Mucosa of stomach (tissue), 1 donor: Measurements from ENCODE around the gene HOXB6.

ENCODE experiments used
- H3K27me3 ChIP-seq: one replicate; pipeline ENCODE4 v1.7.0; 2013; ENCODE audit warnings: mild to moderate bottlenecking, low read length; ENCODE audit not compliant: control insufficient read depth, insufficient read depth
- H3K36me3 ChIP-seq: one replicate; pipeline ENCODE4 v1.7.0; 2013; ENCODE audit warnings: low read length; ENCODE audit not compliant: control insufficient read depth, insufficient read depth
- H3K4me1 ChIP-seq: one replicate; pipeline ENCODE4 v1.7.0; 2013; ENCODE audit warnings: mild to moderate bottlenecking, low read length; ENCODE audit not compliant: control insufficient read depth, insufficient read depth
- H3K4me3 ChIP-seq: one replicate; pipeline ENCODE4 v1.7.0; 2013; ENCODE audit warnings: low read length
- H3K9ac ChIP-seq: one replicate; pipeline ENCODE4 v1.7.0; 2013; ENCODE audit warnings: mild to moderate bottlenecking, low read length, moderate library complexity
- H3K9me3 ChIP-seq: one replicate; pipeline ENCODE4 v1.7.0; 2013; ENCODE audit warnings: mild to moderate bottlenecking, low read length, moderate library complexity; ENCODE audit not compliant: control insufficient read depth
- donor health status: Pancreatic carcinoma.

Gene HOXB6

DNA sequence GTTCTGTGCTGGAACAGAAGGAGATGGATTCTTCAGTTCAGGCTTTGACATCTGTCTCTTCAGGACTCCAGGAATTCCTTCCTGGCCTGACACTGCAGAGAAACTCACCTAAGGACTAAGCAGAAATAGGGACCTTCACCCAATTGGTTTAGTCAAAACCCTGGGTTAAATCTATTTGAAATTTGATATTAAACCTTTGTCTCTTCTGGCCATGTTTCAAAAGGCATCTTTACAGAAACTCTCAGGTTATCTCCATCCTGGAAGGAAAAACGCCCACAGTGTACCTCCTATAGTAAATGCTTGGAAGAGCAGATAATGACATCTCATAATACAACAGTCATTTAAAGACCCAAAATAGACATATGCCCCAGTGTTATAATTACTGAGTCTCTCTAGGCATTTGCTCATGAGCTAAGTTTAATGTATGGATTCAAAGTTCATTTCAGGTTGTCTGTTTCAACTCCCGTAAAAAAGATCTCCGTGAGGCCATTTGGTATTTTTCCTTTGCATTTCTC lies 21.0 kb downstream of the HOXB6 start:
- Histone ChIP-seq H3K4me1 (peaks cover 16% of the 10 kb centered on the region), H3K36me3 (no peaks in the 10 kb centered on the region), H3K27me3 (peaks cover 97% of the 10 kb centered on the region), H3K4me3 (no peak overlapping the region), H3K9me3 (no peaks in the 10 kb centered on the region), H3K9ac (no peak overlapping the region)

DNA sequence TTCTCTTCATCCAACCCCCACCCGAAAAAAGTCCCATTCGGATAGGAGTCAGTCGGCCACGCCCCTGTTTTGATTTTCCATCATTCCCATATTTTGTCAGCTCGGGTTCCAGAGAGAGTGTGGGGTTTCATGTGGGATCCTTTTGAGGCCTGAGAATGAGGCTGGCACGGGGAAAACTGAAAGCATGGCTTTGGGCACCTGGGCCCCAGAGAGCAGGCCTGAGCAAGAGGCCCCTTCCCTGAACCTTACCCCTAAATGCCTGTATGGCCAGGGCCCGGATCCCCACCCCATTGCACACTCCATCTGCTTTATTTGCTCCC lies 22.1 kb downstream of the HOXB6 start:
- H3K4me1 ChIP-seq: peaks cover 16% of the 10 kb centered on the region
- H3K4me3 ChIP-seq: no peak overlapping the region
- no peaks in the 10 kb centered on the region for H3K9me3 ChIP-seq
- peaks cover 91% of the 10 kb centered on the region for H3K27me3 ChIP-seq
- H3K36me3 ChIP-seq: no peaks in the 10 kb centered on the region
- H3K9ac ChIP-seq: no peak overlapping the region

- Histone ChIP-seq H3K9ac (peak overlapping the region; percentile 64), H3K27me3 (peaks cover 89% of the 10 kb centered on the region), H3K4me1 (peaks cover 12% of the 10 kb centered on the region), H3K4me3 (no peak overlapping the region), H3K9me3 (no peaks in the 10 kb centered on the region), H3K36me3 (no peaks in the 10 kb centered on the region)
Observed at GRCh38 chr17:48579760-48580554, 24.8 kb downstream of the HOXB6 start.

DNA sequence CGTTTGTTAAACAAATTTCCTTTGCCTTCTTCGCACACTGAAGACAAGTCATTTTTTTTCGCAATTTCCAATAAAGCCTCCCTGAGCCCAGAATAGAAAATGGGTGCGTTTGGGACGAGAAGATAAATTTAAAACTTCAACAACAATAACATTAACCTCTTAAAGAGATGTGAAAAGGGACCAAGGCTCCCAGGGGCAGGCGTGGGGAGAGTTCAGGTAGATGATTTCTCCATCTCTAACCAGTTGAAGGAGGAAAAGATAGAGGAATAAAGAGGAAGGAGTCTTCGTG lies 25.4 kb downstream of the HOXB6 start:
- Histone ChIP-seq H3K9me3 (no peaks in the 10 kb centered on the region), H3K36me3 (no peaks in the 10 kb centered on the region), H3K4me1 (peaks cover 12% of the 10 kb centered on the region), H3K9ac (no peak overlapping the region), H3K4me3 (no peak overlapping the region), H3K27me3 (peaks cover 89% of the 10 kb centered on the region)

DNA sequence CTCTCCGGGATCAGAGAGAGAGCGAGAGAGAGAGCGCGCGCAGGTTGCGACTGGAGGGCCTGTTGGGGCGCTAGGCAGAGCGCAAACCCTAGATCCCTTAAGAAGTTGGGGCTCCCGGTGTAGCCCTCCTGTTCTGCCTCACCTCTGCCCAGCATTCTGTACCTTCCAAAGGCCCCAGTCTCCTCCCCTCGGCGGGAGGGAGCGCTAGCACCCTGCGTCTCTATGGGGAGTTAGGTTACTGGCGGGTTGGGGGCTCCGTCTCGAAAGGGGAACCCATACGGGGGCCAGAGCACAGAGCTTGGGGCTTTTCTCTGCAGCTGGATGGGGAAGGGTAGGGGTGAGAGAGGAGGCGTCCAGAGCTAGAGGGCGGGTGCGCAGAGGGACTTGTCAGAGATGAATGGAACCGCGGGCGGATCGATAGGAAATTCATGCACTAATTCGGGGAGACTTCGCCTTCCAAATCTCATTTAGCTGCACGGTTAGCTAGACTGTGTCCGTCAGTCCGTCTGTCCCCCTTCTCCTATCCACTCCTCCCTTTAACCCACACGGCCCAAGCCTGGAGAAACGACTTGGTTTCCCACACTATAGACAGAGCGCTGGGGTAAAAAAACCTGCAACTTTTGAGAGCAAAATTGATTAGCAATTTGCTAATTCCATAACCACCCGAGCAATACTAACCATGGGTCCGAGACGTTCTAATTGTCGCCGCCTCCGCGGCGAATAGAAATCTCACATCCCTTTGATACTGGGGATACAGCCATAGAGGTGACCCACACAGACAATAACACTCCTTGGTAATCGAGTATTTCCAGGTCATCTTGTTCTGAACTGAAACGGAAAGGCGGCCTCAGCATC lies 25.9 kb downstream of the HOXB6 start:
- Histone ChIP-seq H3K9me3 (no peaks in the 10 kb centered on the region), H3K4me1 (peaks cover 8% of the 10 kb centered on the region), H3K4me3 (peak overlapping the region; percentile 4), H3K9ac (peak overlapping the region; percentile 62), H3K36me3 (no peaks in the 10 kb centered on the region), H3K27me3 (peaks cover 89% of the 10 kb centered on the region)

DNA sequence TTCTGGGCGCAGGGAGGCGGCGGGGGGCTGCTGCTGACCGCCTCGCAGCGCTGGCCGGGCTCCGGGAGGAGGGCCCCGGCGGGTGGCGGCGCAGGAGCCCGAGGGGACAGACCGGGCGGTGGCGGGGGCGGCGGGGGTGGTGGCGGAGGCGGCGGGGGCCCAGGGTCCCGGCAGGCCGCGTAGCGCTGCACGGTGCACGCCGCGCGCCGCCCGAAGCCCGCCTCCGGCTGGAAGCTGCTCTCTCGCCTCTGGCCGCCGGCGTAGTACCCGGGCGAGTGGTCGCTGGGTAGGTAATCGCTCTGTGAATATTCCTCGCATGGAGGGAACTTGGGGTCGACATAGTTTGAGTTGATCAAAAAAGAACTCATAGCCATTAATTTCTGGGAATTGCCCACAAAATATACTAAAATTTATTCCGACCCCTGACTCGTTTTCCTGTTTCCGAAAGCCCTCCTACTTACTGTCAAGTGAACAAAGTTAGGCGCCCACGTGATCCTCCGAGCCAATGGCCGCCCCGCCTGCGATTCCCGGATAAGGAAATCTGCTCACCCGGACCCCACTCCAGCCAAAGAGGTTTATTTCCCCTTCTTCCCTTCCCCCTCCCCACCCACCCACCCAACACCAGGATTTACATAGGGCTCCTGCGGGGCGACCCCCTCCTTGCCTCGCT lies 26.7 kb downstream of the HOXB6 start, which contains the start of gene HOXB4:
TSS of gene HOXB4 (minus strand) at position 405 of the 670 bp plus-strand sequence. CDS start at position 374, 31 bp downstream.
- H3K9ac ChIP-seq: peak within 1 kb of the TSS; percentile 62

DNA sequence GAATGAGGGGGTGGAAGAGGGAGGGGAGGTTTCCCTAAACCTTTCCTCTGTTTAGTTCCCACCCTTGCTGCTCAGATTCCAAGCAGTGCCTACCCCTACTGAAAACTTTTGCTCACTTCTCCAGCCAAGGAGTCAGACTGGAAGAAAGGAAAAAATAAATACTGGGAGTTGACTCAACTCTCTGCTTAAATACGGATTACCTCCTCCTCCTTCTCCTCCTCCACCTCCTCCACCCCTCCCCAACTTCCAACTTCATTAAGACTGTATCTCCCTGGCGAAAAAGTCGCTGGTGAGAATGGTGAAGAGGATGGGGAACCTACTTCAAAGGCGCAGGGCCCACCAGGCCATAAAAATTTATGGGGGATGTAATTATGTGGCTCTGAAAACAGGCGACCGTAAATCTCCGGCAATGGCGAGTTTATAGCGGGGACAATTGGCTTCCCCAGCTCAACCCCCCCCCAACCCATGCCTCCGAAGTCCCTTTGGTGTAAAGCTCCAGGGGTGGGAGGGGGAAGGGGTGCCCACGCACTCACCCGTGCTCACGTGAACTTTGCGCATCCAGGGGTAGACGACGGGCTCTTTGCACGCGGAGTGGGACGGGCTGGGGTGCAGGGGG lies 27.3 kb downstream of the HOXB6 start:
- Histone ChIP-seq H3K36me3 (no peaks in the 10 kb centered on the region), H3K4me3 (no peak overlapping the region), H3K9ac (peak overlapping the region; percentile 2), H3K4me1 (peaks cover 8% of the 10 kb centered on the region), H3K27me3 (peaks cover 89% of the 10 kb centered on the region), H3K9me3 (no peaks in the 10 kb centered on the region)

More for the DNA sequence above, 26.7 kb downstream of the HOXB6 start, which contains the start of gene HOXB4:
- Histone ChIP-seq H3K4me1 (peaks cover 8% of the 10 kb centered on the region), H3K27me3 (peaks cover 89% of the 10 kb centered on the region), H3K4me3 (peak within 1 kb of the TSS; percentile 4), H3K9me3 (no peaks in the 10 kb centered on the region), H3K36me3 (no peaks in the 10 kb centered on the region)

GRCh38 chr17:48576479-48577309 lies 28.1 kb downstream of the HOXB6 start:
- no peak overlapping the region for H3K4me3 ChIP-seq
- no peaks in the 10 kb centered on the region for H3K9me3 ChIP-seq
- H3K9ac ChIP-seq: peak overlapping the region; percentile 2
- no peaks in the 10 kb centered on the region for H3K36me3 ChIP-seq
- peaks cover 89% of the 10 kb centered on the region for H3K27me3 ChIP-seq
- peaks cover 8% of the 10 kb centered on the region for H3K4me1 ChIP-seq

DNA sequence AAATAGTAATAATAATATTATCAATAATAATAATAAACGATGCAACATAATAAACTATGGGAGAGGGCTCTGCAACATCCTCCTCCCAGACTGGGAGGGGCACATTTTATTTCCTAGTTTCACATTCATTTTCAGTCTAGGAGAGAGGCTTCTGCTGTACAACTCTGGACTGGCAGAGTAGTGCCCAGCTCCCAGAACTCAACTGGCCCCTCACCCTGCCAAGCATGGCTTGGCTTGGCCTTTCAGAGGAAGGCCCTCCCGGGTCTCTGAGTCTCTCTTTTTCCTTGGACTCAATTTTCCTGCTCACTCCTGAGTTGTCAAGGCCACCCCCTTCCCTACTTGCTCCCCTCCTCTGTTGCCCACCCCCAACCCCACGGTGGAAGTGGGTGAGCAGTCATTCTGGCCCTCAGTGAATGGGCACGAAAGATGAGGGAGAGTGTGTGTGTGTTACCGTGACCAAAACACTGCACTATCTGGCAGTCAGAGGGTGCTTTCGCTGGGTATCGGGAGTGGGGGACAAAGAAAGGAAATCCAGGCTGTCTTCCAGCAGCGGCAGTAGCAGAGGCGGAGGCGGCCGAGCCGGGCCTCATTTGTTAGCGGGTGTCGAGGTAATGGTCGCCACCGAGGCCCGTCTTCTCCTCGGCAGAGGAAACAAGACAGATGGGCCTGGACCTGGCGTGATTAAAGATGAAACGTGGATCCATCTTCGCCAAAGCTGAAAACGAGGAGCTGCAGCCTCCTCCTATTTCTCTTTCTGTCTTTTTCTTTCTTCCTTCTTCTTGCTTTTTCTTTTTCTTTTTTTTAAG lies 28.9 kb downstream of the HOXB6 start:
- no peak overlapping the region for H3K9ac ChIP-seq
- peaks cover 89% of the 10 kb centered on the region for H3K27me3 ChIP-seq
- H3K4me3 ChIP-seq: no peak overlapping the region
- peaks cover 8% of the 10 kb centered on the region for H3K4me1 ChIP-seq
- H3K9me3 ChIP-seq: no peaks in the 10 kb centered on the region
- H3K36me3 ChIP-seq: no peaks in the 10 kb centered on the region

- Histone ChIP-seq H3K9me3 (no peaks in the 10 kb centered on the region), H3K9ac (no peak overlapping the region), H3K4me1 (peaks cover 8% of the 10 kb centered on the region), H3K27me3 (peaks cover 89% of the 10 kb centered on the region), H3K36me3 (no peaks in the 10 kb centered on the region), H3K4me3 (no peak overlapping the region)
Observed at GRCh38 chr17:48575066-48575582, 29.7 kb downstream of the HOXB6 start.
